Kidney epithelial cell (primary cell): ENCODE results near the gene APAF1. TPM values are rescaled to one million over a fixed set of nuclear protein-coding genes. Genes with fewer than 3 reads are reported as not detected.
"Not testable (repeated sequence)": the region's sequence is repeated elsewhere in the genome, so short reads cannot be mapped to it uniquely, and the experiment has no call there.

Experiments used
- DNase-seq: peaks from one replicate; pipeline ENCODE4 v3.0.0-alpha.2; 2010; ENCODE audit warnings: low read depth
- H3K27me3 ChIP-seq: 2 replicates; pipeline ENCODE4 v1.6.0; 2011; ENCODE audit warnings: low read length; ENCODE audit not compliant: control insufficient read depth, insufficient read depth
- H3K36me3 ChIP-seq: 2 replicates; pipeline ENCODE4 v1.5.1; 2011; ENCODE audit warnings: low read length; ENCODE audit not compliant: control insufficient read depth, insufficient read depth
- H3K4me3 ChIP-seq: 2 replicates; pipeline ENCODE4 v1.5.1; 2011; ENCODE audit warnings: low read depth, mild to moderate bottlenecking, control low read depth, low read length
- total RNA-seq: library from RNA; depleted of rRNA; stranded (reverse); fragments of >200 nt; gene quantifications from 2 replicates; pipeline ENCODE4 v1.2.3, GENCODE V29; 2015
- TF ChIP-seq, protein P1 (sequence below): IDR thresholded peaks from 2 replicates; pipeline ENCODE4 v1.5.1; 2011; ENCODE audit warnings: mild to moderate bottlenecking, moderate library complexity, low read length, control low read depth, inconsistent platforms; ENCODE audit not compliant: insufficient read depth, poor library complexity, severe bottlenecking

Gene APAF1
- total RNA-seq, 1 donor from 2014 or later, result 15.7 TPM

DNA sequence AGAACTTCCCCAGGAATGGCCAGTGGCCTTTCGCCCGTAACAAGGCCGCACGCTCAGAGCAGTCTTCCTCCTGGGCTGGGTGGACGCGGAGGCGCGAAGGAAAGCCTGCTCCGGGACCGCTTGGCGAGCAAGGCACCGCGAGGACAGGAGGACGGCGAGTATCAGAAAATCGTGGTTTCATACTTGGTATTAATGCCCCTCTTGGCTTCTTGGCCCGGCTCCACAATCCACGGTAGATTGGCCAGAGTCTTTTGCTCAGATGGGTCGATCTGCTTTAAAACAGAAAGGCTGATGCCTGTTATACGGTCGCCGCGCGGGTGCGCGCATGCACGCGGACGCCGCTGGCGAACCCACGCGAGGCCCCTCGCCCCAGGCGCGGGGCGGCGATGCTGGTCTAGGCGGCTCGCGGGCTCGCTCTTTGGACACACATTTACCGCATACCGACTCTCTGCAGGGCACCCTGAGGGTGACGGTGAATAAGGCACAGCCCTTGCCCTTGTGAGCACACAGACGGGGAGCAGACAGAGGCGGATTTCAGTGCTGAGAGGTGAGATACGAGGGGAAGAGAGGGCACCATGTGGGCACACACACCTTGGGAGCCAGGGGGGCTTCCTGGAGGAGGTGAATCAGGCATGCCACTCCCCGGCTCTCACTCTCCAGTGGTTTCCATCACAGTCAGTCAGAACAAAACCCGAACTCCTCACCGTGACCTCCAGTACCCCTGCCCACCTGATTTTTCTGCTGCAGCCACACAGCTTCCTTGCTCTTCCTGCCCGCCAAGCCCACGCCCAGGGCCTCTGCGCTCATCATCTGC lies 100.7 kb downstream of the APAF1 start:
- no peak for DNase-seq
- H3K36me3 ChIP-seq, result no peaks in the 10 kb centered on the region
- peaks cover 5% of the 10 kb centered on the region for H3K27me3 ChIP-seq
- TF ChIP-seq, protein P1, sequence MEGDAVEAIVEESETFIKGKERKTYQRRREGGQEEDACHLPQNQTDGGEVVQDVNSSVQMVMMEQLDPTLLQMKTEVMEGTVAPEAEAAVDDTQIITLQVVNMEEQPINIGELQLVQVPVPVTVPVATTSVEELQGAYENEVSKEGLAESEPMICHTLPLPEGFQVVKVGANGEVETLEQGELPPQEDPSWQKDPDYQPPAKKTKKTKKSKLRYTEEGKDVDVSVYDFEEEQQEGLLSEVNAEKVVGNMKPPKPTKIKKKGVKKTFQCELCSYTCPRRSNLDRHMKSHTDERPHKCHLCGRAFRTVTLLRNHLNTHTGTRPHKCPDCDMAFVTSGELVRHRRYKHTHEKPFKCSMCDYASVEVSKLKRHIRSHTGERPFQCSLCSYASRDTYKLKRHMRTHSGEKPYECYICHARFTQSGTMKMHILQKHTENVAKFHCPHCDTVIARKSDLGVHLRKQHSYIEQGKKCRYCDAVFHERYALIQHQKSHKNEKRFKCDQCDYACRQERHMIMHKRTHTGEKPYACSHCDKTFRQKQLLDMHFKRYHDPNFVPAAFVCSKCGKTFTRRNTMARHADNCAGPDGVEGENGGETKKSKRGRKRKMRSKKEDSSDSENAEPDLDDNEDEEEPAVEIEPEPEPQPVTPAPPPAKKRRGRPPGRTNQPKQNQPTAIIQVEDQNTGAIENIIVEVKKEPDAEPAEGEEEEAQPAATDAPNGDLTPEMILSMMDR, result no peak
- H3K4me3 ChIP-seq, result peak overlapping the region; percentile 37

DNA sequence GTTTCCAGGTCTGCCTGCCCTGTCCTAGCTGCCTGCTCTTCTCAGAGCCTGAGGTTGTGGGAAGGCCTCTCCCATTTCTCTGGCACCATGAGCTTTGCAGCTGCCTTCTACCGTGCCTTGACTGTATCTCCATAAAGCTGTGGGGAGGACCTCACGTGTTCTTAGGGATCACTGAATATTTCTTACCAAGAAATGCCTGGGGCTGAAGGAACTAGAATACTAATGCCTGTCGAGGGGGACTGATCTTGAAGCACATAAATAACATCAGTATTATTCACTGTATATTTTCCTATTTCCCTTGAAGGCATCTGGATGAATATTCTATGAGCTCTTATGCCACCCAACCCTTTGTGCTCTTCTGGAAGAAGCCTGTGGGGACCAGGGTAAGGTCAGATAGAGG lies 103.4 kb downstream of the APAF1 start:
- no peak for DNase-seq
- H3K27me3 ChIP-seq, result peaks cover 5% of the 10 kb centered on the region
- TF ChIP-seq, protein P1, result no peak
- H3K36me3 ChIP-seq, result no peaks in the 10 kb centered on the region
- no peak overlapping the region for H3K4me3 ChIP-seq

DNA sequence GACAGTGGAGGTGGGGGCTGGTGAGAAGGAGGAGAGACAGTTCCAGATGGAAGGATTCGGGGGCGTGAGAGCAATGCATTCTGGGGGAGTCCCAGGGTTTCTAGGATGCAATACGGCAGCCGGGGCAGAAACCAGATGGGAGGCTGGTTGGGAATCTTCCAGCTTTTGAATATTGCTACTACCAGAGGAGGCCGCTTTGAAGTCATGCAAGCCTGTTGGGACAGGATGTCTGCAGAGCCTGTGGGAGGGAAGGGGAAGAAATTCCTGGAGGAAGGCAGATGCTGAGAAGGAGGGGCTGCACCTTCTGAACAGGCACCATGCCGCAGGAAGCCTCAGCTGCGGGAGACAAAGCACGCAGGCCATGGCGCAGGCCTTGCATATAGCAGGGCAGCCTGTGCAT lies 105.4 kb downstream of the APAF1 start:
- DNase-seq, result no peak
- Histone ChIP-seq H3K4me3 (no peak overlapping the region), H3K27me3 (peaks cover 5% of the 10 kb centered on the region), H3K36me3 (no peaks in the 10 kb centered on the region)
- TF ChIP-seq, protein P1, result no peak

DNA sequence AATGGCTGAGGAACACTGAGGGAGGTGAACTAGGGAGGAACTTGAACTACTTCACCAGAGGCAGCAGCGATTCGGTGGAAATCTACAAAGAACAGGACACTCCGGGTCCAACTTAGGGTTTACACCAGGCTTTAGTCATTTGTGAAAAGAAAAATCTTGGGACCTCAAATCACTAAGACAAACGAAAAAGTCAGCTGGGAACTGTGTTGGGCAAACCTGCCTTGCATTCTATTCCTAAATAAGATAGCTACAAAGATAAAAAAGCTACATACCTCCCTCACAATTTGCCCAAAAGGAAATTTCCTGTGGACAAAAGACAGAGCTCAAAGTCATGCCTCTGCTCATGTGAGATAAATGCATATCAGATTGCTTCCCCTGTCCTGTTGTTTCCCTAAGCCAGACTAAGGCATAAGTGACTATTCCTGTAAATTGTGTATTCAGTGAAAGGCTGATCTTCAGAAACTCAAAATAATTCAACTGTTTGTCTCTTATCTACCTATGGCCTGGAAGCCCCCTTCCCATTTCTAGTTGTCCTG lies 106.6 kb downstream of the APAF1 start:
- H3K27me3 ChIP-seq, result no peaks in the 10 kb centered on the region
- DNase-seq, result no peak
- H3K4me3 ChIP-seq, result no peak overlapping the region
- TF ChIP-seq, protein P1, result no peak
- H3K36me3 ChIP-seq, result no peaks in the 10 kb centered on the region

DNA sequence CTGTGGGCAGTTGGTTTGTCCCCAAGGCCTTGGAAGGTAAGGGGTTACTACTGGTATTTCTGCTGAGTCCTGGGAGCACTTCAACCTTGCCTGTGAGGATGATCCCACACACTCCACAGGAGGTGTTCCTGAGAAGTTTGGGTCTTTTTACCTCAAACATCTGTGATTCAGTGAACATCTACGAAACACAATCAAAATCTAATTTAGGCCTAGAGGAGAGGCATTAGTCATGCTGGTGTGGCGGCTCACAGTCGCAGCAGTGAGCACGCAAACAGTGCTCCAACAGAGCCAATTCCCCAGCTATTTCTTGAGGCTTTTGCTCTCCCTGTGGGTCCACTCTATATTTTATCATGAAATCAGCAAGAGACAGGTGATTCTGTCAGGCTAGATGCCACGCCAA lies 107.6 kb downstream of the APAF1 start:
- H3K36me3 ChIP-seq, result no peaks in the 10 kb centered on the region
- no peaks in the 10 kb centered on the region for H3K27me3 ChIP-seq
- no peak overlapping the region for H3K4me3 ChIP-seq
- DNase-seq, result no peak
- TF ChIP-seq, protein P1, result no peak

DNA sequence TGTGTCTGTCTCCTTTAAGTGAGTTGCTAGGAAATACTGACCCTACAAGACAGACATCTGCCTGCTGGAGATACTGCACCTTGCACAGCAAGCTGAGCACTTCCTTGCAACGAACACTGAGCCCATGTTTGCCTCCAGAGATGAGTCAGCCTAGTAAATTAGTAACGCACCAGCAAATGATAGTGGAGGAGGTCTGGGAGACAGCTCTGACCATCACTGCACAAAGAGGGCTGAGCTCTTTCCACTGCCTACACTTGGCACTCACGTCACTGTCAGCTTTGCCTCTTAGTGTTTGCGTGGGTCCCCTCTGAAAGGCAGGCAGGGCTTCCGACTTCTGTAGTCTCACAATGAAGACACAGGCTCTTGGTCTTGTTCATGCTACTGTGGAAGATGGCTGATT lies 109.0 kb downstream of the APAF1 start:
- Histone ChIP-seq H3K36me3 (no peaks in the 10 kb centered on the region), H3K4me3 (no peak overlapping the region), H3K27me3 (no peaks in the 10 kb centered on the region)
- DNase-seq, result peak; percentile 78
- TF ChIP-seq, protein P1, result no peak

DNA sequence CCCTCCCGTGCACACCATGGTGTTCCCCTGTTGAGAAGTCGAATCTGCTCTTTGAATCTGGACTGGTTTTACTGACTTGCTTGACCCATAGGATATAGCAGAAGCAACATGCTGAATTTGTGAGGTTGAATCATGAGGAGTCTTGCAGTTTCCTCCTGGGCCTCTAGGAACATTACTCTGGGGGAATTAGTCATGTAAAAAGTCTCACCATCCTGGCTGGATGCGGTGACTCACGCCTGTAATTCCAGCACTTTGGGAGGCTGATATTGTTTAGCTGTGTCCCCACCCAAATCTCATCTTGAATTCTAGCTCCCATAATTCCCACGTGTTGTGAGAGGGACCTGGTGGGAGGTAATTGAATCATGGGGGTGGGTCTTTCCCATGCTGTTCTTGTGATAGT lies 110.8 kb downstream of the APAF1 start:
- H3K4me3 ChIP-seq, H3K27me3 ChIP-seq, H3K36me3 ChIP-seq: not testable (repeated sequence)
- DNase-seq, result peak; percentile 42
